Subcutaneous adipose tissue (tissue), 4 donors: ENCODE results near the gene EEF1A1. TPM values are rescaled to one million over a fixed set of nuclear protein-coding genes. Genes with fewer than 3 reads are reported as not detected.

Source experiments
- total RNA-seq, 4 donors: library from RNA; depleted of rRNA; stranded (reverse); fragments of >200 nt; gene quantifications; one replicate each; pipeline ENCODE4 v1.1.0, GENCODE V29; 2016
- TF ChIP-seq, protein P1 (sequence below): fragments of 450-650 bp; IDR thresholded peaks from one replicate; pipeline ENCODE4 v1.5.1; 2016; ENCODE audit warnings: low read depth, mild to moderate bottlenecking, control low read depth, antibody characterized with exemption, moderate library complexity

EEF1A1 gene
- total RNA-seq, 4 donors from 2014 or later = 7,676 to 11,568 (median 9,241) TPM

DNA sequence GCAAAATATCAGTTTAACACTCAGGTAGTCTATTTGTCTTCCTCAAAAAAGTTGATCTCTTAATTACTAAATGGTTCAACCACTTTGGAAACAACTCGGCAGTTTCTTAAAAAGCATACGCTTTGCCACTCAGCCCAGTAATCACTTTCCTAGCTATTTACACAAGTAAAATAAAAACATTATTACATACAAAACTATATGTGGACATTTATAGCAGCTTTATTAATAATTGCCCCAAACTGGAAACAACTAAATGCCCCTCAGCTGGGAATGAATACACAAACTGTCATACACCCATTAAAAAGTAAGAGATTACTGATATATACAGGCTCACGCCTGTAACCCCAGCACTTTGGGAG lies 7.4 kb downstream of the EEF1A1 start:
- TF ChIP-seq, protein P1, sequence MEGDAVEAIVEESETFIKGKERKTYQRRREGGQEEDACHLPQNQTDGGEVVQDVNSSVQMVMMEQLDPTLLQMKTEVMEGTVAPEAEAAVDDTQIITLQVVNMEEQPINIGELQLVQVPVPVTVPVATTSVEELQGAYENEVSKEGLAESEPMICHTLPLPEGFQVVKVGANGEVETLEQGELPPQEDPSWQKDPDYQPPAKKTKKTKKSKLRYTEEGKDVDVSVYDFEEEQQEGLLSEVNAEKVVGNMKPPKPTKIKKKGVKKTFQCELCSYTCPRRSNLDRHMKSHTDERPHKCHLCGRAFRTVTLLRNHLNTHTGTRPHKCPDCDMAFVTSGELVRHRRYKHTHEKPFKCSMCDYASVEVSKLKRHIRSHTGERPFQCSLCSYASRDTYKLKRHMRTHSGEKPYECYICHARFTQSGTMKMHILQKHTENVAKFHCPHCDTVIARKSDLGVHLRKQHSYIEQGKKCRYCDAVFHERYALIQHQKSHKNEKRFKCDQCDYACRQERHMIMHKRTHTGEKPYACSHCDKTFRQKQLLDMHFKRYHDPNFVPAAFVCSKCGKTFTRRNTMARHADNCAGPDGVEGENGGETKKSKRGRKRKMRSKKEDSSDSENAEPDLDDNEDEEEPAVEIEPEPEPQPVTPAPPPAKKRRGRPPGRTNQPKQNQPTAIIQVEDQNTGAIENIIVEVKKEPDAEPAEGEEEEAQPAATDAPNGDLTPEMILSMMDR = no peak

DNA sequence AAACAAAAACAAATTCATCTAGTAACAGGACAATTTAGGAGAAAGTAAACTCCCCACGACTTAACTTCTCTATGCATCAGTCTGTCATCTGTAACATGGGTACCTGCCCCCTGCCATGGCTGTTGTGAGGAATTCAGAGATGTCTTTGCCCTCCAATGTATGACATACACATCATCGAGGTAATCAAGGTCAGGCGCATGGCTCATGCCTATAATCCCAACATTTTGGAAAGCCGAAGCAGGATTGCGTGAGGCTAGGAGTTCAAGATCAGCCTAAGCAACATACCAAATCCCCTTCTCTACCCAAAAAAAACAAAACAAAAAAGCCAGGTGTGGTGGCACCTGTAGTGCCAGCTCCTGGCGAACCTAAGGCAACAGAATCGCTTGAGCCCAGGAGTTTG lies 9.0 kb downstream of the EEF1A1 start:
- TF ChIP-seq, protein P1 = no peak

DNA sequence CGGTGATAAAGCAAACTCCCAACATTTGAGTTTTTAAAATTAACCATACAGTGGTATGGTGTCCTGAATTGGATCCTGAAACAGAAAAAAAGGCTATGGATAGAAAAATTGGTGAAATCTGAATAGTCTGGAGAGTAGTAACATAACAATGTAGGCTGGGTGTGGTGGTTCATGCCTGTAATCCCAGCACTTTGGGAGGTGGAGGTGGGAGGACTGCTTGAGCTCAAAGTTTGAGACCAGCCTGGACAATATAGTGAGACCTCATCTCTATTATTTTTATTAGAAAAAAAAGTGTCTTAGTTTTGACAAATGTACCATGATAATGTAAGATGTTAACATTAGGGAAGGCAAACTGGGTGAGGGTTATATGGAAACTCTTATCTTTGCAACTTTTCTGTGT lies 11.0 kb downstream of the EEF1A1 start:
- TF ChIP-seq, protein P1 = no peak

DNA sequence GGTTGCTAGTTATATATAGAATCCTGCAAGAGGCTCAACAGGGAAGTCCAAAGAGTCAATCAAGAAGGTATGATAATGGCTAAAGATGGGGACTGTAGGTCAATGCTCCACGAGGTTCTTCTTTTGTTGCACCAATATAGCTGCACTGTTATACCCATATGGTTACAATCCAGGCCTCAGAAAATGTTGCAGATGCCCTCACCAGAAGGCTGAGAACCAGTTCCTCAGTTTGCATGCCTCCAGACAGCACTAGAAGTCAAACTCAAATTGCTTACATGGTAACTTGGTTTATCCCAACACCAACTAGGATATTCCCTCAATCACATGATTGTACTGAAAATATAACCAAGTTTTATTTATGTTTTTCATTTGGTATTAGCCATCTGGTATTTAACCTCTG lies 12.1 kb downstream of the EEF1A1 start:
- TF ChIP-seq, protein P1 = no peak

DNA sequence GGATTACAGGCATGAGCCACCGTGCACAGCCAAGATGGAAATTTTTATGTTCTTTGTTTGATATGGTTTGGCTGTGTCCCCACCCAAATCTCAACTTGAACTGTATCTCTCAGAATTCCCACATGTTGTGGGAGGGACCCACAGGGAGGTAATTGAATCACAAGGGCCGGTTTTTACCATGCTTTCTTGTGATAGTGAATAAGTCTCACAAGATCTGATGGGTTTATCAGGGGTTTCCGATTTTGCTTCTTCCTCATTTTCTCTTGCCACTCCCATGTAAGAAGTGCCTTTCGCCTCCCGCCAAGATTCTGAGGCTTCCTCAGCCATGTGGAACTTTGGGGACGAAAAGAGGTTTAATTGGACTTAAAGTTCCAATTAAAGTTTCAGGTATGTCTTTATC lies 14.6 kb downstream of the EEF1A1 start:
- TF ChIP-seq, protein P1 = no peak

DNA sequence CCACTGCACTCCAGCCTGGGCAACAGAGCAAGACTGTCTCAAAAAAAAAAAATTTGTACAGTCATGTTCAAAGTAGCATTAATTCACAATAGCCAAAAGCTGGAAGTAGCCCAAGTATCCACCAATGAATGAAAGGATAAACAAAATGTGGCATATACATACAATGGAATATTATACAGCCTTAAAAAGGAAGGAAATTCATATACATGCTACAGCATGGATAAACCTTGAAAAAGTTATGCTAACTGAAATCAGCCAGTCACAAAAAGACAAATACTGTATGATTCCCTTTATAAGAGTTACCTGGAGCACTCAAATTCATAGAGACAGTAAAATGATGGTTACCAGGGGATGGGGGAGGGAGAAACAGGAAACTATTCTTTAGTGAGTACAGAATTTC lies 15.7 kb downstream of the EEF1A1 start:
- TF ChIP-seq, protein P1 = no peak

DNA sequence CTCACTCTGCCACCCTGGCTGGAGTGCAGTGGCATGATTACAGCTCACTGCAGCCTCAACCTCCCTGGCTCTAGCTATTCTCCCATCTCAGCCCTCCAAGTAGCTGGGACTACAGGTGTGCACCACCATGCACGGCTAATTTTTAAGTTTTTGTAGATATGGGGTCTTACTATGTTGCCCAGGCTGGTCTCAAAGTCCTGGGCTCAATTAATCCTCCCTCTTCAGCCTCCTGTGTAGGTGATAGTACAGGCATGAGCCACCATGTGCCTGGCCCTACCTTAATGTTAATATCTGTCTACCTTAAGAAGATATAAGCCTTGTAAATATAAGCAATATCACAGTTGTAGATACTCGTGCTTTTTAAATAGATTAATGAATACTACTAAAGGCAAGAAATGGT lies 16.7 kb downstream of the EEF1A1 start:
- TF ChIP-seq, protein P1 = no peak
